B cell (primary cell): ENCODE measurements around the gene TANC2. TPM values are rescaled to one million over a fixed set of nuclear protein-coding genes. Genes with fewer than 3 reads are reported as not detected.
"Not testable (repeated sequence)": the region's sequence is repeated elsewhere in the genome, so short reads cannot be mapped to it uniquely, and the experiment has no call there.

Experiments used
- ATAC-seq: fragments of 200-7000 bp; cut with Tn5 transposase; one replicate; pipeline ENCODE4 v1.10.0; 2021; ENCODE audit warnings: low read depth, mild to moderate bottlenecking, moderate number of reproducible peaks, moderate library complexity
- CTCF ChIA-PET: fragments of 350-600 bp; sonication (Branson Sonifier 250); formaldehyde crosslinking; loops from one replicate; lab custom pipeline; 2021; ENCODE audit warnings: antibody characterized with exemption, inconsistent platforms; lab: Charles Lee
- POLR2A ChIA-PET: fragments of 350-600 bp; sonication (Branson Sonifier 250); formaldehyde crosslinking; loops from one replicate; lab custom pipeline; 2021; ENCODE audit warnings: antibody characterized with exemption; lab: Charles Lee
- DNase-seq: peaks from one replicate; pipeline ENCODE4 v3.0.0; 2013
- H2AFZ ChIP-seq: 2 replicates; pipeline ENCODE4 v1.6.1; 2012; ENCODE audit warnings: mild to moderate bottlenecking, low read depth, low read length; ENCODE audit not compliant: insufficient read depth, poor library complexity, severe bottlenecking
- H3K27ac ChIP-seq, 2 donors: 1 replicate in 1 of 2; 2 replicates in 1 of 2; pipeline ENCODE4 v1.5.1; 2012 to 2013; ENCODE audit warnings: low read length in 2 of 2, mild to moderate bottlenecking in 2 of 2, moderate library complexity in 1 of 2
- H3K27me3 ChIP-seq, 4 experiments: fragments of 200-600 bp in 1 of 4; sonication (generic) in 1 of 4; replicated peaks in 1 of 4; 1 replicate in 2 of 4; 2 replicates in 2 of 4; pipeline versions ENCODE4 v1.6.1 to v1.7.0; 2013 to 2016; ENCODE audit warnings: low read length in 3 of 4, mild to moderate bottlenecking in 2 of 4, mixed read lengths in 1 of 4, moderate library complexity in 1 of 4; ENCODE audit not compliant: insufficient read depth in 4 of 4, control insufficient read depth in 3 of 4; ENCODE audit errors: control extremely low read depth in 1 of 4
- H3K36me3 ChIP-seq, 2 experiments: replicated peaks in 1 of 2; 1 replicate in 1 of 2; 2 replicates in 1 of 2; pipeline versions ENCODE4 v1.6.1 to v1.7.1; 2013; ENCODE audit warnings: low read length in 1 of 2; ENCODE audit not compliant: insufficient read depth in 2 of 2, control insufficient read depth in 1 of 2; ENCODE audit errors: control extremely low read depth in 1 of 2, extremely low read depth in 1 of 2
- H3K4me1 ChIP-seq, 2 donors: fragments of 200-600 bp in 1 of 2; sonication (generic) in 1 of 2; 1 replicate in 1 of 2; 2 replicates in 1 of 2; pipeline versions ENCODE4 v1.5.1 to v1.6.1; 2013 to 2017; ENCODE audit warnings: low read length in 2 of 2; ENCODE audit not compliant: control insufficient read depth in 2 of 2, insufficient read depth in 2 of 2
- H3K4me2 ChIP-seq: replicated peaks from 2 replicates; pipeline ENCODE3; 2012; ENCODE audit warnings: mild to moderate bottlenecking, low read depth, low read length; ENCODE audit not compliant: poor library complexity, severe bottlenecking
- H3K4me3 ChIP-seq, 5 experiments: fragments of 200-600 bp in 1 of 5; sonication (generic) in 1 of 5; 1 replicate in 3 of 5; 2 replicates in 2 of 5; pipeline versions ENCODE4 v1.5.1 to v1.7.0; 2011 to 2016; ENCODE audit warnings: low read length in 4 of 5, mild to moderate bottlenecking in 4 of 5, low read depth in 2 of 5, control low read depth in 1 of 5, moderate library complexity in 1 of 5; ENCODE audit not compliant: insufficient read depth in 1 of 5; ENCODE audit errors: control extremely low read depth in 1 of 5, extremely low read depth in 1 of 5
- H3K79me2 ChIP-seq: fragments of 200-600 bp; sonication (generic); one replicate; pipeline ENCODE4 v1.6.0; 2016; ENCODE audit warnings: low read length; ENCODE audit not compliant: control insufficient read depth, insufficient read depth
- H3K9ac ChIP-seq: fragments of 200-600 bp; sonication (generic); 2 replicates; pipeline ENCODE4 v1.6.1; 2017; ENCODE audit warnings: mild to moderate bottlenecking, low read length, moderate library complexity
- H3K9me3 ChIP-seq, 3 donors: one replicate each; pipeline versions ENCODE4 v1.6.1 to v1.7.1; 2013; ENCODE audit warnings: low read length in 2 of 3; ENCODE audit not compliant: control insufficient read depth in 2 of 3, insufficient read depth in 1 of 3; ENCODE audit errors: control extremely low read depth in 1 of 3
- H4K20me1 ChIP-seq: 2 replicates; pipeline ENCODE4 v1.6.0; 2012; ENCODE audit warnings: mild to moderate bottlenecking, low read length; ENCODE audit not compliant: insufficient read depth, control insufficient read depth, poor library complexity, severe bottlenecking
- H3K27ac Mint-ChIP-seq: one replicate; pipeline ENCODE4 v1.8.0; 2021; ENCODE audit warnings: mixed read lengths
- H3K27me3 Mint-ChIP-seq: one replicate; pipeline ENCODE4 v1.8.0; 2021; ENCODE audit warnings: mixed read lengths
- H3K4me1 Mint-ChIP-seq: one replicate; pipeline ENCODE4 v1.8.0; 2021; ENCODE audit warnings: mixed read lengths
- H3K4me3 Mint-ChIP-seq: one replicate; pipeline ENCODE4 v1.8.0; 2021; ENCODE audit warnings: mixed read lengths
- H3K9me3 Mint-ChIP-seq: one replicate; pipeline ENCODE4 v1.8.0; 2022; ENCODE audit warnings: mixed read lengths; ENCODE audit not compliant: insufficient read depth
- EZH2 ChIP-seq: IDR thresholded peaks from 2 replicates; pipeline ENCODE4 v1.6.1; 2012; ENCODE audit warnings: borderline replicate concordance, low read depth, mild to moderate bottlenecking, moderate library complexity, low read length; ENCODE audit not compliant: insufficient read depth, poor library complexity, severe bottlenecking
- WGBS: methylation state at CpG from one replicate; pipeline ENCODE4 v1.1.5; 2013; ENCODE audit warnings: missing lambda C conversion rate; ENCODE audit not compliant: insufficient coverage; 5-methylcytosine and 5-hydroxymethylcytosine counted together
- intact Hi-C: fragments of 100-400 bp; cut with micrococcal nuclease; formaldehyde crosslinking; loops from one replicate; pipeline ENCODE4 v1.10.0; 2022
- polyA plus RNA-seq: library from polyadenylated mRNA; depleted of rRNA; stranded (reverse); fragments of >200 nt; gene quantifications from 2 replicates; pipeline ENCODE4 v1.2.3, GENCODE V29; 2012
- total RNA-seq, 2 donors: library from RNA; stranded (reverse); fragments of 120-200 nt in 1 of 2; gene quantifications; 1 replicate in 1 of 2; 2 replicates in 1 of 2; pipeline versions ENCODE4 v1.2.3 to v1.2.4, GENCODE V29; 2013 to 2022
- TF ChIP-seq, protein P1 (sequence below): fragments of 200-600 bp; IDR thresholded peaks from one replicate; pipeline ENCODE4 v1.8.0; 2022; ENCODE audit warnings: antibody characterized with exemption, mild to moderate bottlenecking

The TANC2 gene
- total and polyA plus RNA-seq, 2 donors (not counting 1 experiment from before 2014, with no cell fraction given), result 4.6 to 20.4 TPM

DNA sequence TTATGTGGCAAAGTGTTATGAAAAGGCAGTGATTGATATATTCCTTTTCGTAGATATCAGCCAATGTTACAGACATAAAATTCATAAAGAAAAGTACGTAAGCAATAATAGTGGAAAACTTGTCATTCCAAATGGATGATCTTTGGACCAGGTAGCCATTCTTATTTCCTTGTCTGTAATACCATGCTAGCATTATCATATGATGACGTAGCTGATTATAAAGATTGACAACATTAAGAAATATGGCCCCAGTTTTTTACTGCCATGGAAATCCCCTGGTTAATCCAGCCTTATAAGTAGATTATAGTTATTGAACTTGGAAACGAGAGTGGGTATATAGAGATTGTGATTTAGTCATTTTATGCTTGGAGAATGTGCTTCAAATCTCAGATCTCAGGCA, 8.8 kb downstream of the TANC2 start:
- intact Hi-C loops, result no loop called here
- DNase-seq (no peak), ATAC-seq (no peak)
- Histone ChIP-seq H2AFZ (no peak overlapping the region), H3K9ac (no peak overlapping the region), H3K36me3 (no peaks in the 10 kb centered on the region), H3K4me1 (no peaks in the 10 kb centered on the region), H3K4me2 (no peak overlapping the region), H3K4me3 (no peak overlapping the region), H4K20me1 (no peaks in the 10 kb centered on the region), H3K9me3 (peaks cover 0 to 3% (median 0%) of the 10 kb centered on the region in 3 donors), H3K79me2 (peaks cover 22% of the 10 kb centered on the region), H3K27me3 (no peaks in the 10 kb centered on the region), H3K27ac (no peak overlapping the region)
- no CpG with 5 or more reads among the region's 4 CpGs for WGBS
- Mint-ChIP-seq H3K4me3 (no peak overlapping the region), H3K27ac (no peak overlapping the region), H3K4me1 (no peaks in the 10 kb centered on the region), H3K27me3 (no peaks in the 10 kb centered on the region), H3K9me3 (peaks cover 2% of the 10 kb centered on the region)
- POLR2A ChIA-PET, result no interaction called here
- CTCF ChIA-PET, result no interaction called here
- TF ChIP-seq, protein P1, sequence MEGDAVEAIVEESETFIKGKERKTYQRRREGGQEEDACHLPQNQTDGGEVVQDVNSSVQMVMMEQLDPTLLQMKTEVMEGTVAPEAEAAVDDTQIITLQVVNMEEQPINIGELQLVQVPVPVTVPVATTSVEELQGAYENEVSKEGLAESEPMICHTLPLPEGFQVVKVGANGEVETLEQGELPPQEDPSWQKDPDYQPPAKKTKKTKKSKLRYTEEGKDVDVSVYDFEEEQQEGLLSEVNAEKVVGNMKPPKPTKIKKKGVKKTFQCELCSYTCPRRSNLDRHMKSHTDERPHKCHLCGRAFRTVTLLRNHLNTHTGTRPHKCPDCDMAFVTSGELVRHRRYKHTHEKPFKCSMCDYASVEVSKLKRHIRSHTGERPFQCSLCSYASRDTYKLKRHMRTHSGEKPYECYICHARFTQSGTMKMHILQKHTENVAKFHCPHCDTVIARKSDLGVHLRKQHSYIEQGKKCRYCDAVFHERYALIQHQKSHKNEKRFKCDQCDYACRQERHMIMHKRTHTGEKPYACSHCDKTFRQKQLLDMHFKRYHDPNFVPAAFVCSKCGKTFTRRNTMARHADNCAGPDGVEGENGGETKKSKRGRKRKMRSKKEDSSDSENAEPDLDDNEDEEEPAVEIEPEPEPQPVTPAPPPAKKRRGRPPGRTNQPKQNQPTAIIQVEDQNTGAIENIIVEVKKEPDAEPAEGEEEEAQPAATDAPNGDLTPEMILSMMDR, result no peak
- no peak for TF ChIP-seq EZH2

DNA sequence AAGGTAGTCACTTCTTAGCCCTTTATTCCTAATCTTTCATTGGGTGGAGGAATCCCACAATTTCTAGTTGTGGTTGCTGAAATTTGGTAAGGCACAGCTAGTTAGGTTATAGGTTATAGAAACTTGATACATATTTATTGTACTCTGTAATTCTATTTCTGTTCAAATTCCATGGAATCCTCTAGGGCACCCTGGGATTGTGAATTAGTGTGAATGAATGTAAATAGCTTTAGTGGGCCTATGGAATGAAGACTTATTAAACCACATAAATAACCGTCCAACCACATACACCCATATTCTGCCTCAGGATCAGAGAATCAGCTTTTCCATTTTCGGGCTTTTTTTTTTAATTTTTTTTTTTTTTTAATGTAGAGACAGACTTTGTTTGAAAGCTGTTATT, 9.2 kb downstream of the TANC2 start:
- peaks cover 20% of the 10 kb centered on the region for H3K79me2 ChIP-seq
- ATAC-seq (no peak), DNase-seq (no peak)
- no peak overlapping the region for H3K4me2 ChIP-seq
- Mint-ChIP-seq H3K4me3 (no peak overlapping the region), H3K9me3 (peaks cover 2% of the 10 kb centered on the region), H3K4me1 (no peaks in the 10 kb centered on the region), H3K27me3 (no peaks in the 10 kb centered on the region), H3K27ac (no peak overlapping the region)
- TF ChIP-seq, protein P1, result no peak
- no peak for TF ChIP-seq EZH2
- H3K27ac ChIP-seq, result no peak overlapping the region
- no peaks in the 10 kb centered on the region for H4K20me1 ChIP-seq
- H3K4me3 ChIP-seq, result no peak overlapping the region
- intact Hi-C loops, result no loop called here
- no peak overlapping the region for H3K9ac ChIP-seq
- CTCF ChIA-PET, result interaction anchor here (1.7 kb wide), 1 partner anchor 14 kb away, joined by 4 read pairs; no protein-coding TSS in a partner anchor
- no peaks in the 10 kb centered on the region for H3K36me3 ChIP-seq
- no peak overlapping the region for H2AFZ ChIP-seq
- H3K4me1 ChIP-seq, result no peaks in the 10 kb centered on the region
- H3K27me3 ChIP-seq, result no peaks in the 10 kb centered on the region
- H3K9me3 ChIP-seq, result peaks cover 0 to 3% (median 0%) of the 10 kb centered on the region in 3 donors
- no CpG with 5 or more reads among the region's 2 CpGs for WGBS
- POLR2A ChIA-PET, result no interaction called here

DNA sequence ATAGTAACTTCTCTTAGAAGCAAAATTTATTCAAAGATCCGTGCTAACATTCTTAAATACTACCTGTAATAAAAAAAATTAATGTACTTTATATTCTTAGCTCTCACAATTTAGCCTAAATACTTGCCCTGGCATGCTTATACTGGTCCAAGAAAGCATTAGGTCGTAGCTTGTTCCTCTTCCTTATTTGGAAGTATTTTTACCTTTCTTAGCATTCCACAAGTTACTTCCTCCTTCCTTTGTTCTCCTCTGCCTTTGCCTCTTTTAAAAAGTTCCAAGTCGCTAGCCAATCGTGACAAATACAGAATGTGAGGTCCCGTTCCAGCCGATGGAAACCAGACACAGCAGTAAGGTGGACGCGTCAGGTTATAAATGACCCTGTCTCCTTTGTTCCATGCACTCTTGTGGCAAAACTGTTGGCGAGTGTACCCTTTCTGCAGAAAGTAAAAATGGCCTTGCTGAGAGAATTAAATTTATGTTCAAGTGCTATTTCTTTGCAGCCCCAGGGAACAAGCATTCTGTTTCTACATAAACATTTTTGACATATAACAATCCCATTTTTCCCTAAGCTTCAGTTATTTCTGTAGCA, 10.7 kb downstream of the TANC2 start:
- H3K4me3 ChIP-seq, H3K9me3 Mint-ChIP-seq, H3K27ac Mint-ChIP-seq, H3K27me3 ChIP-seq, H3K4me3 Mint-ChIP-seq, H3K4me2 ChIP-seq, H3K9me3 ChIP-seq, H2AFZ ChIP-seq, H3K36me3 ChIP-seq, H3K27ac ChIP-seq, H3K27me3 Mint-ChIP-seq, intact Hi-C loops, DNase-seq, H3K4me1 ChIP-seq, H4K20me1 ChIP-seq, H3K9ac ChIP-seq, H3K4me1 Mint-ChIP-seq, ATAC-seq, POLR2A ChIA-PET: not testable (repeated sequence)
- H3K79me2 ChIP-seq, result peaks cover 13% of the 10 kb centered on the region
- CTCF ChIA-PET, result interaction anchor here (1.7 kb wide), 1 partner anchor 13 kb away, joined by 4 read pairs; no protein-coding TSS in a partner anchor
- WGBS, result 82% methylated on average over 6 of the region's 9 CpGs
